22Rv1 (cell line): ENCODE data around the gene BAZ2B.

Experiments used
- ZFX ChIP-seq: fragments of 450-650 bp; IDR thresholded peaks from 2 replicates; pipeline ENCODE4 v1.6.1; 2017; ENCODE audit warnings: antibody characterized with exemption, borderline replicate concordance
- TF ChIP-seq, protein P1 (sequence below): fragments of 450-650 bp; IDR thresholded peaks from 2 replicates; pipeline ENCODE4 v1.5.1; 2017; ENCODE audit warnings: mild to moderate bottlenecking

DNA sequence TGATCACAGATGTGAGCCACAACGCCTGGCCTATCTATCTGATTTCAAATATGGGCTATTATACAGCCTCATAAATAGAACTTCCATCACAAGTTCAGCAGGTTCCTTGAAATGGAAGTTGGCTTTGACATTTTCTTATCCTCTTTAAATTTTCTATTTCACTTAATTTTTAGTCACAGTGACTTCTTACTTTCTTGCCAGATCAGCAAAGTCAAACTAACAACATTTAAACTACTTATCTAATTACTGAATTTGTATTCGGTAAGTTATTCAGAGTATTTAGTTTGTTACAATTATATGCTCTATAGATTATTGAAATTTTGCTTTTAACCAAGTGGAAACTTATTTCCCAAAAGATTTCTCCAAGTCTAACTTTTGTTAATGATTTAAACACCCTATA is 108.2 kb downstream of the BAZ2B start:
- TF ChIP-seq, protein P1, sequence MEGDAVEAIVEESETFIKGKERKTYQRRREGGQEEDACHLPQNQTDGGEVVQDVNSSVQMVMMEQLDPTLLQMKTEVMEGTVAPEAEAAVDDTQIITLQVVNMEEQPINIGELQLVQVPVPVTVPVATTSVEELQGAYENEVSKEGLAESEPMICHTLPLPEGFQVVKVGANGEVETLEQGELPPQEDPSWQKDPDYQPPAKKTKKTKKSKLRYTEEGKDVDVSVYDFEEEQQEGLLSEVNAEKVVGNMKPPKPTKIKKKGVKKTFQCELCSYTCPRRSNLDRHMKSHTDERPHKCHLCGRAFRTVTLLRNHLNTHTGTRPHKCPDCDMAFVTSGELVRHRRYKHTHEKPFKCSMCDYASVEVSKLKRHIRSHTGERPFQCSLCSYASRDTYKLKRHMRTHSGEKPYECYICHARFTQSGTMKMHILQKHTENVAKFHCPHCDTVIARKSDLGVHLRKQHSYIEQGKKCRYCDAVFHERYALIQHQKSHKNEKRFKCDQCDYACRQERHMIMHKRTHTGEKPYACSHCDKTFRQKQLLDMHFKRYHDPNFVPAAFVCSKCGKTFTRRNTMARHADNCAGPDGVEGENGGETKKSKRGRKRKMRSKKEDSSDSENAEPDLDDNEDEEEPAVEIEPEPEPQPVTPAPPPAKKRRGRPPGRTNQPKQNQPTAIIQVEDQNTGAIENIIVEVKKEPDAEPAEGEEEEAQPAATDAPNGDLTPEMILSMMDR = no peak
- no peak for TF ChIP-seq ZFX
